Measurements from ENCODE around the gene IDE. TPM values are rescaled to one million over a fixed set of nuclear protein-coding genes. Genes with fewer than 3 reads are reported as not detected.

Gene IDE
- total and polyA plus RNA-seq, 9 of the 15 experiments (the other 6 are each of a cell fraction or from before 2014, with no cell fraction given), result 10.2 to 50.6 (median 33.2) TPM

DNA sequence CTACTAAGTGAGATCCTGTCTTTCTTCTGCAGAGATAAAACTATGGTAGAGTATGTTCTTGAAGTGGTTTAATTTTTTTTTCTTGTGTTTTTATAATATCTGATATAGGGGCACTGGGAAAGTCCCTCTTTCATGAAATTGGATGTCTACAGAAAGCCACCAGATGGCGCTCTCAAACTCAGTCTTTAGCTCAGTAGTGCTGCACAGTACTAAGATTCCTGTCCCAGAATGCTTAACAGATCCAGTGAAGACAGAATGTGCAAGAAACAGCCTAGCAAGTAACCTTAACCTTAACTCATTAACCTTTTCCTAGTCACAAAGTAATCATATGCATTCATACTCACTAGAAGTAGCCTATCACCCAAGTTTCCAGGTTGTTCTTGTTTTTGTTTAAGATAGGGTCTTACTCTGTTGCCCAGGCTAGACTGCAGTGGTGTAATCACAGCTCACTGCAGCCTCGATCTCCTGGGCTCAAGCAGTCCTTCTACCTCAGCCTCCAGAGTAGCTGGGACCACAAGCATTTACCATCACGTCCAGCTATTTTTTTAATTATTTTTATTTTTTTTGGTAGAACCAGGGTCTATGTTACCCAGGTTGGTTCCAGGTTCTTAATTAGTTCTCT, 56.7 kb downstream of the IDE start:
- 27% methylated on average over 3 of the region's 3 CpGs for WGBS (ENCODE audit: insufficient coverage, low coverage, missing lambda C conversion rate)
- TF ChIP-seq GTF2B (IDR thresholded peaks at IDR 0.05; ENCODE audit: extremely low read depth, insufficient read length), result no peak
- TF ChIP-seq CC2D1A (IDR thresholded peaks at IDR 0.05), result no peak
- peak; percentile 41; the same call in 1 of the 2 replicates for TF ChIP-seq DEAF1 (CRISPR knock-in tag; IDR thresholded peaks at IDR 0.05)
- TF ChIP-seq, protein P1, sequence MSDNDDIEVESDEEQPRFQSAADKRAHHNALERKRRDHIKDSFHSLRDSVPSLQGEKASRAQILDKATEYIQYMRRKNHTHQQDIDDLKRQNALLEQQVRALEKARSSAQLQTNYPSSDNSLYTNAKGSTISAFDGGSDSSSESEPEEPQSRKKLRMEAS (CRISPR knock-in tag; IDR thresholded peaks at IDR 0.05), result no peak
- no peak for TF ChIP-seq CBX1 (IDR thresholded peaks at IDR 0.05; ENCODE audit: low read depth)
- TF ChIP-seq PRMT5 (CRISPR knock-in tag; IDR thresholded peaks at IDR 0.05), result no peak
- TF ChIP-seq REST (IDR thresholded peaks at IDR 0.05; ENCODE audit: borderline replicate concordance), result peak; percentile 67
- no peak for TF ChIP-seq REST (CRISPR knock-in tag; IDR thresholded peaks at IDR 0.05; ENCODE audit: low read depth)
- TF ChIP-seq, protein P2, sequence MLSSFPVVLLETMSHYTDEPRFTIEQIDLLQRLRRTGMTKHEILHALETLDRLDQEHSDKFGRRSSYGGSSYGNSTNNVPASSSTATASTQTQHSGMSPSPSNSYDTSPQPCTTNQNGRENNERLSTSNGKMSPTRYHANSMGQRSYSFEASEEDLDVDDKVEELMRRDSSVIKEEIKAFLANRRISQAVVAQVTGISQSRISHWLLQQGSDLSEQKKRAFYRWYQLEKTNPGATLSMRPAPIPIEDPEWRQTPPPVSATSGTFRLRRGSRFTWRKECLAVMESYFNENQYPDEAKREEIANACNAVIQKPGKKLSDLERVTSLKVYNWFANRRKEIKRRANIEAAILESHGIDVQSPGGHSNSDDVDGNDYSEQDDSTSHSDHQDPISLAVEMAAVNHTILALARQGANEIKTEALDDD (IDR thresholded peaks at IDR 0.05), result peak; percentile 38; the same call in 1 of the 2 replicates

More for the DNA sequence above, 56.7 kb downstream of the IDE start:
- BruUV-seq (replicated peaks), result no TSS peak
- ChIA-PET CTCF (ENCODE audit: low intra/inter-chr PET ratio) (interaction anchor here (0.5 to 1.5 kb wide), 6 partner anchors 57 to 1512 kb away, joined by 3 to 17 read pairs (median 3); partner anchors contain the start of gene IDE), POLR2A (interaction anchor here (0.8 to 1.2 kb wide), 3 partner anchors 10 to 57 kb away, joined by 3 read pairs; partner anchors contain the start of gene IDE)
- no peaks in the 10 kb centered on the region for H3K27me3 ChIP-seq (ENCODE audit: control insufficient read depth in 2 of 2, insufficient read depth in 2 of 2, low read length in 2 of 2)
- H3K4me3 ChIP-seq, result no peak overlapping the region
- no peaks in the 10 kb centered on the region for H3K9me3 ChIP-seq (replicated peaks; ENCODE audit: control insufficient read depth, insufficient read depth, low read depth, low read length)
- H3K79me2 ChIP-seq (ENCODE audit: control insufficient read depth, insufficient read depth, low read length), result no peaks in the 10 kb centered on the region
- no peak overlapping the region for H2AFZ ChIP-seq (ENCODE audit: low read depth, low read length)
- DNase-seq (ENCODE audit: extremely low read depth in 1 of 4, low spot score in 3 of 4) (peak; percentile 18 to 78 (median 27)), FAIRE-seq (peak; percentile 88), ATAC-seq (peak; percentile 97)
- H3K9me1 ChIP-seq (ENCODE audit: control insufficient read depth, insufficient read depth, low read length), result no peaks in the 10 kb centered on the region
- no peak overlapping the region for H3K9ac ChIP-seq (ENCODE audit: insufficient read depth in 1 of 2, low read depth in 2 of 2, low read length in 2 of 2)
- no peak overlapping the region for H3K27ac ChIP-seq (ENCODE audit: extremely low read depth, low read depth, low read length)
- intact Hi-C loops (cut with micrococcal nuclease), result loop anchor here (1.0 to 5.0 kb wide), 2 partner anchors 57 to 365 kb away; partner anchors contain the start of gene IDE
- peaks cover 0 to 2% of the 10 kb centered on the region in 2 experiments; a peak in 1 of 5 replicates for H3K4me1 ChIP-seq (replicated peaks in 1 of 2; ENCODE audit: control insufficient read depth in 2 of 2, insufficient read depth in 2 of 2, low read length in 2 of 2)
- peaks cover 59% of the 10 kb centered on the region for H3K36me3 ChIP-seq (ENCODE audit: control insufficient read depth, insufficient read depth, low read length)
- no peak overlapping the region for H3K4me2 ChIP-seq (ENCODE audit: insufficient read depth, low read length)
- no peaks in the 10 kb centered on the region for H4K20me1 ChIP-seq (replicated peaks; ENCODE audit: control insufficient read depth, insufficient read depth, low read length)
- in situ Hi-C loops (cut with MboI), result loop anchor here (10.0 kb wide), 1 partner anchor 58 kb away; the partner anchor contains the start of gene IDE

Measured in K562 (cell line).